Measurements from ENCODE around the gene OTULIN. TPM values are rescaled to one million over a fixed set of nuclear protein-coding genes. Genes with fewer than 3 reads are reported as not detected.
A peak's percentile ranks its signal among the peaks of the same experiment; 100 is the strongest.

OTULIN gene
- total RNA-seq, 4 donors from 2014 or later, result 33.0 to 42.2 (median 37.8) TPM

- no peak for DNase-seq
- TF ChIP-seq POLR2A (IDR thresholded peaks at IDR 0.05), result no peak
- TF ChIP-seq, protein P1, sequence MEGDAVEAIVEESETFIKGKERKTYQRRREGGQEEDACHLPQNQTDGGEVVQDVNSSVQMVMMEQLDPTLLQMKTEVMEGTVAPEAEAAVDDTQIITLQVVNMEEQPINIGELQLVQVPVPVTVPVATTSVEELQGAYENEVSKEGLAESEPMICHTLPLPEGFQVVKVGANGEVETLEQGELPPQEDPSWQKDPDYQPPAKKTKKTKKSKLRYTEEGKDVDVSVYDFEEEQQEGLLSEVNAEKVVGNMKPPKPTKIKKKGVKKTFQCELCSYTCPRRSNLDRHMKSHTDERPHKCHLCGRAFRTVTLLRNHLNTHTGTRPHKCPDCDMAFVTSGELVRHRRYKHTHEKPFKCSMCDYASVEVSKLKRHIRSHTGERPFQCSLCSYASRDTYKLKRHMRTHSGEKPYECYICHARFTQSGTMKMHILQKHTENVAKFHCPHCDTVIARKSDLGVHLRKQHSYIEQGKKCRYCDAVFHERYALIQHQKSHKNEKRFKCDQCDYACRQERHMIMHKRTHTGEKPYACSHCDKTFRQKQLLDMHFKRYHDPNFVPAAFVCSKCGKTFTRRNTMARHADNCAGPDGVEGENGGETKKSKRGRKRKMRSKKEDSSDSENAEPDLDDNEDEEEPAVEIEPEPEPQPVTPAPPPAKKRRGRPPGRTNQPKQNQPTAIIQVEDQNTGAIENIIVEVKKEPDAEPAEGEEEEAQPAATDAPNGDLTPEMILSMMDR (IDR thresholded peaks at IDR 0.05), result no peak
- Histone ChIP-seq H3K27me3 (no peaks in the 10 kb centered on the region), H3K4me1 (peaks cover 0 to 69% (median 14%) of the 10 kb centered on the region in 4 donors), H3K36me3 (no peaks in the 10 kb centered on the region), H3K4me3 (peak overlapping the region in 1 of 4 donors; percentile 9), H3K27ac (peak overlapping the region in 3 of 4 donors; percentile 24 to 44 (median 26)), H3K9me3 (no peaks in the 10 kb centered on the region)
Observed at GRCh38 chr5:14668181-14668591, 3.7 kb downstream of the OTULIN start.

DNA sequence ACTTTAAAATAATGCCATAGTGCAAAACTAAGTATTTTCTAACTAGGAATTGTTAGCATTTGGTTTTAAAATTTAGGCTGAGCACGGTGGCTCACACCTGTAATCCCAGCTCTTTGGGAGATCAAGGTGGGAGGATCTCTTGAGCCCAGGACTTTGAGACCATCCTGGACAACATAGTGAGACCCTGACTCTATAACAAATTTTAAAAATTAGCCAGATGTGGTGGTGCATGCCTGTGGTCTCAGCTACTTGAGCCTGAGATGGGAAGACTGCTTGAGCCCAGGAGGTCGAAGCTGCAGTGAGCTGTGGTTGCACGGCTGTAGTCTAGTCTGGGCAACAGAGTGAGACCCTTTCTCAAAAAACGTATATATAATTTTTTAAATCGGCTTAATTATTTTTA lies 4.9 kb downstream of the OTULIN start:
- H3K9me3 ChIP-seq, result no peaks in the 10 kb centered on the region
- peaks cover 0 to 66% (median 12%) of the 10 kb centered on the region in 4 donors for H3K4me1 ChIP-seq
- DNase-seq, result no peak
- H3K36me3 ChIP-seq, result peaks cover 0 to 5% (median 0%) of the 10 kb centered on the region in 3 donors
- H3K27me3 ChIP-seq, result no peaks in the 10 kb centered on the region
- H3K4me3 ChIP-seq, result no peak overlapping the region
- no peak overlapping the region for H3K27ac ChIP-seq
- TF ChIP-seq, protein P1 (IDR thresholded peaks at IDR 0.05), result no peak
- no peak for TF ChIP-seq POLR2A (IDR thresholded peaks at IDR 0.05)

DNA sequence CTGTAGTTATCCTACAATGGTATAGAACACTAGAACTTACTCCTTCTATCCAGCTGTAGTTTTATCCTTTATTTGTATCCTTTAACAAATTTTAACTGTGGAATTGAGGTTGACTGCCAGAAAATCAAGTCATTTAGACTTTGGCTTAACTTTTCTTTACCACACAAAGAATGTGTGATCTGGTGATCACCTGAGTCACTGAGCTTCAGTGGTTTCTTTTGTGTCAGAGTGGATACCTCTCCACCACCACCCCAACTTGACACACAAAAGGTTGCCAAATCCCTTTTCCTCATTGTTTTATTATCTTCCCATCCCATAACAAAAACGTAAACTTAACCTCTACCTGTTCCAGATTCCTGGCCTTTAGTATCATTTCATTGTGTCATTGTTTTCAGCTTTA lies 5.5 kb downstream of the OTULIN start:
- TF ChIP-seq POLR2A (IDR thresholded peaks at IDR 0.05), result no peak
- TF ChIP-seq, protein P1 (IDR thresholded peaks at IDR 0.05), result no peak
- H3K4me1 ChIP-seq, result peaks cover 0 to 66% (median 12%) of the 10 kb centered on the region in 4 donors
- no peaks in the 10 kb centered on the region for H3K9me3 ChIP-seq
- H3K27ac ChIP-seq, result no peak overlapping the region
- DNase-seq, result no peak
- peaks cover 0 to 9% (median 0%) of the 10 kb centered on the region in 3 donors for H3K36me3 ChIP-seq
- H3K27me3 ChIP-seq, result no peaks in the 10 kb centered on the region
- H3K4me3 ChIP-seq, result no peak overlapping the region

GRCh38 chr5:14671414-14671813 lies 6.9 kb downstream of the OTULIN start:
- Histone ChIP-seq H3K36me3 (peaks cover 0 to 9% (median 0%) of the 10 kb centered on the region in 3 donors), H3K4me1 (peaks cover 0 to 63% (median 17%) of the 10 kb centered on the region in 4 donors), H3K27me3 (no peaks in the 10 kb centered on the region), H3K9me3 (no peaks in the 10 kb centered on the region), H3K4me3 (no peak overlapping the region), H3K27ac (no peak overlapping the region)
- TF ChIP-seq, protein P1 (IDR thresholded peaks at IDR 0.05), result no peak
- no peak for TF ChIP-seq POLR2A (IDR thresholded peaks at IDR 0.05)
- no peak for DNase-seq

GRCh38 chr5:14672082-14672481 lies 7.6 kb downstream of the OTULIN start:
- Histone ChIP-seq H3K27ac (no peak overlapping the region), H3K36me3 (peaks cover 0 to 9% (median 0%) of the 10 kb centered on the region in 3 donors), H3K4me1 (peaks cover 0 to 59% (median 17%) of the 10 kb centered on the region in 4 donors), H3K27me3 (no peaks in the 10 kb centered on the region), H3K4me3 (no peak overlapping the region), H3K9me3 (no peaks in the 10 kb centered on the region)
- no peak for DNase-seq
- no peak for TF ChIP-seq POLR2A (IDR thresholded peaks at IDR 0.05)
- TF ChIP-seq, protein P1 (IDR thresholded peaks at IDR 0.05), result no peak
